Adrenal gland (tissue), 12 donors: ENCODE results near the gene MBP. TPM values are rescaled to one million over a fixed set of nuclear protein-coding genes. Genes with fewer than 3 reads are reported as not detected.
A peak's percentile ranks its signal among the peaks of the same experiment; 100 is the strongest.

Experiments
- DNase-seq, 7 donors: peaks; one replicate each; pipeline ENCODE4 v3.0.0-alpha.2; 2019 to 2020
- H3K27ac ChIP-seq, 5 donors: fragments of 200-600 bp; sonication (generic) in 4 of 5; 1 replicate in 3 of 5; 2 replicates in 2 of 5; pipeline versions ENCODE4 v1.5.1 to v1.8.0; 2016 to 2020; ENCODE audit warnings: mild to moderate bottlenecking in 1 of 5
- H3K27me3 ChIP-seq: fragments of 200-600 bp; 2 replicates; pipeline ENCODE4 v1.8.0; 2021
- H3K36me3 ChIP-seq, 2 donors: fragments of 200-600 bp; replicated peaks in 1 of 2; 1 replicate in 1 of 2; 2 replicates in 1 of 2; pipeline versions ENCODE4 v1.5.1 to v1.8.0; 2018 to 2022
- H3K4me1 ChIP-seq, 2 donors: fragments of 200-600 bp; replicated peaks in 1 of 2; 1 replicate in 1 of 2; 2 replicates in 1 of 2; pipeline versions ENCODE4 v1.5.1 to v1.8.0; 2018 to 2021
- H3K4me3 ChIP-seq, 4 donors: fragments of 200-600 bp; sonication (generic) in 3 of 4; one replicate each; pipeline ENCODE4 v1.5.1; 2016 to 2018
- H3K9me3 ChIP-seq, 3 donors: fragments of 200-600 bp; sonication (generic) in 1 of 3; replicated peaks in 1 of 3; 1 replicate in 2 of 3; 2 replicates in 1 of 3; pipeline versions ENCODE4 v1.5.1 to v1.8.0; 2016 to 2021
- CTCF ChIP-seq, 6 experiments: fragments of 450-650 bp in 4 of 6; fragments of 200-600 bp in 2 of 6; sonication (generic) in 1 of 6; IDR thresholded peaks; 1 replicate in 5 of 6; 2 replicates in 1 of 6; pipeline versions ENCODE4 v1.5.1 to v1.8.0; 2016 to 2021; ENCODE audit warnings: antibody characterized with exemption in 6 of 6, mild to moderate bottlenecking in 2 of 6, moderate library complexity in 1 of 6
- POLR2A ChIP-seq, 2 donors: fragments of 450-650 bp; IDR thresholded peaks; one replicate each; pipeline ENCODE4 v1.6.1; 2017; ENCODE audit warnings: antibody characterized with exemption in 2 of 2, mild to moderate bottlenecking in 2 of 2, moderate library complexity in 1 of 2
- WGBS, 4 donors: extraction: QIAGEN DNeasy Blood & Tissue Kit in 2 of 4; methylation state at CpG; one replicate each; pipeline versions ENCODE4 v1.1.5 to v1.1.7; 2013 to 2017; 5-methylcytosine and 5-hydroxymethylcytosine counted together
- intact Hi-C, 2 donors: fragments of 100-400 bp; cut with DNase I; formaldehyde crosslinking; loops; one replicate each; pipeline versions ENCODE4 v1.14.1 to v1.15.0; 2022 to 2023
- polyA plus RNA-seq, 3 donors: library from polyadenylated mRNA; stranded (reverse); fragments of 200-250 nt in 2 of 3; fragments of 350-450 nt in 1 of 3; fragmentation: Illumina TruSeq in 1 of 3; extraction: RNeasy Lipid Tissue Mini Kit (QIAGEN cat#74804) in 1 of 3; gene quantifications; one replicate each; pipeline ENCODE4 v1.2.3, GENCODE V29; 2013 to 2014
- total RNA-seq, 9 donors: library from RNA; depleted of rRNA in 4 of 9; stranded (reverse); fragments of >200 nt in 4 of 9; fragments of 120-200 nt in 1 of 9; fragmentation: NEBNext Ultra II Directional in 1 of 9; extraction: Animal tissue kit (Norgen Biotek cat#: 25700) in 1 of 9; gene quantifications; one replicate each; pipeline versions ENCODE4 v1.1.0 to v1.2.4, GENCODE V29; 2013 to 2023
- donor health status: healthy with polysubstance abuse.
- donor health status: Bipolar disorder and iron deficiency.
- donor health status: DM: yes; HTN: yes; CAD: no.
- donor health status: DM: no; HTN: no; CAD: no.
- donor health status: DM: no; HTN: no; CAD: no.
- donor health status: DM: yes; HTN: yes; CAD: no.

The MBP gene
- total and polyA plus RNA-seq, 12 donors, result 1.8 to 23.7 (median 13.7) TPM

DNA sequence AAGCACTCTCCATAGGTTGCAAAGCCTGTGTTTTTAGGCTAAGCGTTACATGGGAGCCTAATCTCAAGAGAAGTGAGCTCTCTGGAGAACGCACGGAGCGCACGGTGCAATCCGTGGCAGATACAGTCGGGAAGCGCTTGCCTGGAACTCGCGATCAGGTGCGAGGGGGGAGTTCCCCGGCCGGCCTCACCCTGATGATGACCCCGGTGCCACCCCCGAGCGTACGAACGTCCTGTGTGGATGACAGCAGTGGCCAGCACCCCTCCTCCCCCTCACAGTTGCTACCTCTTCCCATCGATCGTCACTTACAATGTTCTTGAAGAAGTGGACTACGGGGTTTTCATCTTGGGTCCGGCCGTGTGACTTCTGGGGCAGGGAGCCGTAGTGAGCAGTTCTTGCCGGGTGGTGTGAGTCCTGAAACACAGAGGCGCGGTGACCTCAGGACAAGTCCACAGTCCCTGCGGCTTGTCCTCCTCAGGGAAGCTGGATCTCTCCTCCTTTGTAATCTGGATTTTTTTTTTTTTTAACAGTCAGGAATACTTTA lies 142.9 kb downstream of the MBP start:
- WGBS, 4 donors, result 88 to 90% (median 90%) methylated on average over 27 to 28 of the region's 28 CpGs
- no peaks in the 10 kb centered on the region for H3K9me3 ChIP-seq
- no peaks in the 10 kb centered on the region for H3K4me1 ChIP-seq
- DNase-seq, result peak in 2 of 7 donors; percentile 19 to 46
- TF ChIP-seq CTCF (IDR thresholded peaks at IDR 0.05) (no peak), POLR2A (IDR thresholded peaks at IDR 0.05) (no peak)
- H3K27ac ChIP-seq, result no peak overlapping the region
- no peaks in the 10 kb centered on the region for H3K36me3 ChIP-seq
- intact Hi-C loops, result loop anchor here in 1 of 2 donors (10.0 kb wide), 1 partner anchor 185 kb away; no protein-coding TSS in a partner anchor
- no peaks in the 10 kb centered on the region for H3K27me3 ChIP-seq
- no peak overlapping the region for H3K4me3 ChIP-seq

DNA sequence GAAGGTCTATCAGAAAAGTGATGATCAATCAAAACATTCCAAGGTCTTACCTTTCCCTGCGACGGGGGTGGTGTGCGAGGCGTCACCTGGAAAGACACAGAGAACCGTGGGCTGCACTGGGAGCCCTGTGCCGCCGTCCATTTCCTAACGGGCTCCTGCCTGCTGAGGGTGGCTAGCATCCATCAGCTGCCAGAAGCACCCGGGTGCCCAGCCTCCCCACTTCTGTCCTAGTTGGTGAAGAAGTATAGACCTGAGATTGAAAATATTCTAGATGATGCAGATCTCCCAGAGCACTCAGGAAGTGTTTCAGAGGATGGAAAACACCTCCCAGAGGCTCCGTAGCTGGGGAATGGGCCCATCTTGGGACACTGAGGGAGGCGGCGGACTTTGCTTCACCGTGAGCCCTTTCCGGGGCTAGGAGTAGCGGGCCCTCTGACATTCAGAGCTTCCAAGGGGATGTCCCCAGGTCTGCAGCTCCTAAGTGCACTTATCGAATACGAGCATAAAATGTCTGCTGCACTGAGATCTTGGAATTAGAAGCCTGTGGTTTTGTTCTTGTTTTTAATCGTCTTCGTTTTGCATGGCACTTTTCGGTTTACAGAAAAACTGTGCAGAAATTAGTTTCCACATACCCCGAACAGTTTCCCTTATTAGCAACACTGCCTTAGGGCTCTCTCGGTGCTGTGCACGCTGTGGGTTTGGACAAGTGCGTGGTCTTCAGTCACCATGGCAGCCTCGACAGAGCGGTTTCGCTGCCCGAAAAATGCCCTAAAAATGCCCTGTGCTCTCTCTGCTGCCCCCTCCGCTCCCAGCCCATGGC lies 143.5 kb downstream of the MBP start:
- peak in 2 of 7 donors; percentile 7 to 40 for DNase-seq
- TF ChIP-seq CTCF (IDR thresholded peaks at IDR 0.05), result no peak
- no peak for TF ChIP-seq POLR2A (IDR thresholded peaks at IDR 0.05)
- Histone ChIP-seq H3K36me3 (no peaks in the 10 kb centered on the region), H3K4me3 (no peak overlapping the region), H3K9me3 (no peaks in the 10 kb centered on the region), H3K27me3 (no peaks in the 10 kb centered on the region), H3K27ac (peak overlapping the region; percentile 9 to 83 (median 19)), H3K4me1 (no peaks in the 10 kb centered on the region)
- 87 to 88% (median 88%) methylated on average over 26 to 29 of the region's 29 CpGs for WGBS, 4 donors
- intact Hi-C loops, result loop anchor here in 1 of 2 donors (10.0 kb wide), 1 partner anchor 184 kb away; no protein-coding TSS in a partner anchor

DNA sequence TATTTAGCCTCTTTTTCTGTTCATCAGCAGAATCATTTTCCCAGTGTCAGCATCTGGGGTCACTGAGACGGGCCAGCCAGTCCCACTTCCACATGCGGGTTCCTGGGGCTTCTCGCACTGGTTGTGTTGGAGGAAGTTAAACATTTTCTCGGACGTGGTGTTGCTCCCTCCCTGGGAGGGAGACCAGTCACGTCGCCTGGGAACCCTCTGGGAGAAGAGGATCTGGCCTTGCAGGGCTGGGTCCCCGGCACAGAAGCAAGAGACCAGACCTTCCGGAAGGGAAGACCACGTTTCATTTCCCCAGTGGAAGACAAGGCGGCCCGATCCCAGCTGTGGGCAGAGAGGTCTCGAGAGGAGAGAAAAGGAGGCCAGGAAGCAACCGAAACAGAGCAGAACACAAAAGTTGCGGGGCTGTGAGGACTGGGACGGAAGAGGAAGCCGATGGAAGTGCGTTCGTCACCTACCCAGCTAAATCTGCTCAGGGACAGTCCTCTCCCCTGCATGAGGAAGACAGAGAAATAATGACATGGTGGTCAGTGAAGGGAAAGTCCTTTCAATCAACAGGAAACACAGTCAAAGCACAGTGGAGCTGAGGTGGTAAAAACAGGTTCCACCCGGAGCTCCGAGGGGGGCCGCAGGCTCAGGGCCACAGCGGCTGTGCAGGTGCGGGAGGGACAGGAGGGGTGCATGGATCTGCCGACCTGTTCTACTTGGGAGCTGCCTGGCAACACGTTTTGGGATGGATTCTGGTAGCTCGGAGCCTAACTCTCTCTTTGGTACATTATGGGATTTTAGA lies 144.4 kb downstream of the MBP start:
- no peaks in the 10 kb centered on the region for H3K36me3 ChIP-seq
- peak overlapping the region; percentile 9 to 83 (median 19) for H3K27ac ChIP-seq
- TF ChIP-seq POLR2A (IDR thresholded peaks at IDR 0.05), result no peak
- 66 to 70% (median 67%) methylated on average over 24 to 27 of the region's 27 CpGs for WGBS, 4 donors
- H3K27me3 ChIP-seq, result no peaks in the 10 kb centered on the region
- H3K9me3 ChIP-seq, result no peaks in the 10 kb centered on the region
- H3K4me3 ChIP-seq, result no peak overlapping the region
- peak in 6 of 7 donors; percentile 35 to 61 (median 52) for DNase-seq
- H3K4me1 ChIP-seq, result peaks cover 0 to 3% of the 10 kb centered on the region in 2 donors
- intact Hi-C loops, result loop anchor here in 1 of 2 donors (10.0 kb wide), 1 partner anchor 183 kb away; no protein-coding TSS in a partner anchor

- peaks cover 0 to 6% of the 10 kb centered on the region in 2 donors for H3K4me1 ChIP-seq
- DNase-seq, result peak in 1 of 7 donors; percentile 10
- intact Hi-C loops, result loop anchor here in 1 of 2 donors (10.0 kb wide), 1 partner anchor 182 kb away; no protein-coding TSS in a partner anchor
- no peaks in the 10 kb centered on the region for H3K9me3 ChIP-seq
- peak overlapping the region in 1 of 5 donors; percentile 1 for H3K27ac ChIP-seq
- TF ChIP-seq POLR2A (IDR thresholded peaks at IDR 0.05) (no peak), CTCF (IDR thresholded peaks at IDR 0.05) (no peak)
- H3K4me3 ChIP-seq, result no peak overlapping the region
- H3K27me3 ChIP-seq, result no peaks in the 10 kb centered on the region
- H3K36me3 ChIP-seq, result no peaks in the 10 kb centered on the region
- 71 to 92% (median 80%) methylated on average over 6 to 7 of the region's 7 CpGs for WGBS, 4 donors
Observed at GRCh38 chr18:76986406-76986805, 146.2 kb downstream of the MBP start.
